ENCODE measurements around the gene BIN1.
"Not testable (repeated sequence)": the region's sequence is repeated elsewhere in the genome, so short reads cannot be mapped to it uniquely, and the experiment has no call there.

BIN1 gene

DNA sequence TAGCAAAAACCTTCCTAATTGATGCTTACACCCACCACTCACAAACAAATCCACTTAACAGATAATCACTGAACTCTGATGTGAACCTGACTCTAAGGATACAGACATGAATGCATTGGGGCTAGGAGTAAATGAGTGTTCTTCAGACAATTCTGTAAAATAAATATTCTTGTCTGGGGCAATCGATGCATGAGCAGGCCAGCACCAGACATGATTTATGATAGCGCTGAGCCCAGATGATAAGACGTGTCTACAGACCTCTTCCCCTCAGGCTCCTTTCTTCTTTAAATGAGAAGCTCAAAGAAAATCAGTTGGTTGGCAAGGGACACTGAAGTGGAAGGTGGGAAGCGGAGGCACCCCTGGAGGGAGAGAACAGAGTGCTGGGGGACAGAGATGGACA is 27.3 kb upstream of the BIN1 start:
- H3K4me1 ChIP-seq (ENCODE audit: control insufficient read depth, insufficient read depth, low read length, poor library complexity, severe bottlenecking) = no peaks in the 10 kb centered on the region
- no peak overlapping the region for H3K27ac ChIP-seq (ENCODE audit: low read depth, low read length, severe bottlenecking)
- no peak overlapping the region for H3K4me3 ChIP-seq (ENCODE audit: extremely low read depth, insufficient read depth, low read length, poor library complexity, severe bottlenecking)
- no peaks in the 10 kb centered on the region for H3K36me3 ChIP-seq (ENCODE audit: control insufficient read depth, insufficient read depth, low read length)
- WGBS, 2 experiments (ENCODE audit: insufficient coverage in 2 of 2) = 92 to 96% methylated on average over 2 to 3 of the region's 4 CpGs
- peaks cover 5% of the 10 kb centered on the region for H3K9me3 ChIP-seq (ENCODE audit: control insufficient read depth, low read length)

DNA sequence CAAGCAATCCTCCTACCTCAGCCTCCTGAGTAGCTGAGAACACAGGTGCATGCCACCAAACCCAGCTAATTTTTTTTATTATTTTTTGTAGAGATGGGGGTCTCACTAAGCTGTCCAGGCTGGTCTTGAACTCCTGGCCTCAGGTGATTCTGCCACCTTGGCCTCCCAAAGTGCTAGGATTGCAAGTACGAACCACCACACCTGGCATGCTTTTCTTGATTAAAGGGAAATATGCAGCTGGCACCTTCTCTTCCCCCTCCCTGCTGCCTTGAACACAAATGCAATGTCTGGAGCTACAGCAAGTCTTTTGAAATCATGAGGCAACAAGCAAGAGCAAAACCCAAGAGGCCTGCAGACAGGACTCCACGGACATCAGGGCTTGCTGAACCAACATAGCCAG is 26.8 kb upstream of the BIN1 start:
- Histone ChIP-seq H3K9me3 (ENCODE audit: control insufficient read depth, low read length) (peaks cover 3% of the 10 kb centered on the region), H3K4me3 (ENCODE audit: extremely low read depth, insufficient read depth, low read length, poor library complexity, severe bottlenecking) (no peak overlapping the region), H3K36me3 (ENCODE audit: control insufficient read depth, insufficient read depth, low read length) (no peaks in the 10 kb centered on the region), H3K4me1 (ENCODE audit: control insufficient read depth, insufficient read depth, low read length, poor library complexity, severe bottlenecking) (no peaks in the 10 kb centered on the region), H3K27ac (ENCODE audit: low read depth, low read length, severe bottlenecking) (no peak overlapping the region)
- 82 to 100% methylated on average over 1 to 2 of the region's 2 CpGs for WGBS, 2 experiments (ENCODE audit: insufficient coverage in 2 of 2)

DNA sequence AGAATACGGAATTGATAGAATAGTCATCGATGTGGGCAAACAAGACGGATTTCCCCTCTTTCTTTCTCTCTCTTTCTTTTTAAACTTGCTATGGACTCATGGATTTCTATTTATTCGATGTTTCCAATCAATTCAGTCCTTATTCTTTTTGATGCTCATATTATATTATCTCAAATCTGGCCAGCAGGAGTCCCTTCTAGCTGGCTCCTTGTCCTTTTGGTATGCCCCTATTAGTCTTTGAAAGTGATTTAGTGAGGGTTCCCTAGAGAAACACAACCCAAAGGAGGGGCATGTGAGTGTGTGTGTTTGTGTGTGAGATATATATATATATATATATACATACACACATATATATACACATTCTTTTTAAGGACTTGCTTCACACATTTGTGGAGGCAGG is 23.5 kb upstream of the BIN1 start:
- H3K4me3 ChIP-seq (ENCODE audit: extremely low read depth, insufficient read depth, low read length, poor library complexity, severe bottlenecking) = no peak overlapping the region
- H3K4me1 ChIP-seq (ENCODE audit: control insufficient read depth, insufficient read depth, low read length, poor library complexity, severe bottlenecking) = no peaks in the 10 kb centered on the region
- H3K9me3 ChIP-seq (ENCODE audit: control insufficient read depth, low read length) = no peaks in the 10 kb centered on the region
- 77 to 90% methylated on average over 3 to 4 of the region's 4 CpGs for WGBS, 2 experiments (ENCODE audit: insufficient coverage in 2 of 2)
- H3K36me3 ChIP-seq (ENCODE audit: control insufficient read depth, insufficient read depth, low read length) = no peaks in the 10 kb centered on the region
- H3K27ac ChIP-seq (ENCODE audit: low read depth, low read length, severe bottlenecking) = no peak overlapping the region

GRCh38 chr2:127129937-127130336 is 23.0 kb upstream of the BIN1 start:
- 92 to 94% methylated on average over 9 to 11 of the region's 11 CpGs for WGBS, 2 experiments (ENCODE audit: insufficient coverage in 2 of 2)
- Histone ChIP-seq H3K36me3 (ENCODE audit: control insufficient read depth, insufficient read depth, low read length) (no peaks in the 10 kb centered on the region), H3K4me1 (ENCODE audit: control insufficient read depth, insufficient read depth, low read length, poor library complexity, severe bottlenecking) (no peaks in the 10 kb centered on the region), H3K9me3 (ENCODE audit: control insufficient read depth, low read length) (no peaks in the 10 kb centered on the region), H3K4me3 (ENCODE audit: extremely low read depth, insufficient read depth, low read length, poor library complexity, severe bottlenecking) (no peak overlapping the region), H3K27ac (ENCODE audit: low read depth, low read length, severe bottlenecking) (no peak overlapping the region)

GRCh38 chr2:127128445-127128904 is 21.5 kb upstream of the BIN1 start:
- 48 to 51% methylated on average over 6 to 7 of the region's 8 CpGs for WGBS, 2 experiments (ENCODE audit: insufficient coverage in 2 of 2)
- Histone ChIP-seq H3K27ac (ENCODE audit: low read depth, low read length, severe bottlenecking) (no peak overlapping the region), H3K4me3 (ENCODE audit: extremely low read depth, insufficient read depth, low read length, poor library complexity, severe bottlenecking) (no peak overlapping the region), H3K4me1 (ENCODE audit: control insufficient read depth, insufficient read depth, low read length, poor library complexity, severe bottlenecking) (no peaks in the 10 kb centered on the region), H3K36me3 (ENCODE audit: control insufficient read depth, insufficient read depth, low read length) (no peaks in the 10 kb centered on the region), H3K9me3 (ENCODE audit: control insufficient read depth, low read length) (peaks cover 10% of the 10 kb centered on the region)

GRCh38 chr2:127125821-127126220 is 18.9 kb upstream of the BIN1 start:
- Histone ChIP-seq H3K4me1 (ENCODE audit: control insufficient read depth, insufficient read depth, low read length, poor library complexity, severe bottlenecking) (no peaks in the 10 kb centered on the region), H3K4me3 (ENCODE audit: extremely low read depth, insufficient read depth, low read length, poor library complexity, severe bottlenecking) (no peak overlapping the region), H3K36me3 (ENCODE audit: control insufficient read depth, insufficient read depth, low read length) (no peaks in the 10 kb centered on the region), H3K9me3 (ENCODE audit: control insufficient read depth, low read length) (peaks cover 28% of the 10 kb centered on the region), H3K27ac (ENCODE audit: low read depth, low read length, severe bottlenecking) (no peak overlapping the region)
- WGBS, 2 experiments (ENCODE audit: insufficient coverage in 2 of 2) = no CpG with 5 or more reads among the region's 1 CpG

- Histone ChIP-seq H3K4me3 (ENCODE audit: extremely low read depth, insufficient read depth, low read length, poor library complexity, severe bottlenecking) (no peak overlapping the region), H3K36me3 (ENCODE audit: control insufficient read depth, insufficient read depth, low read length) (no peaks in the 10 kb centered on the region), H3K27ac (ENCODE audit: low read depth, low read length, severe bottlenecking) (no peak overlapping the region), H3K9me3 (ENCODE audit: control insufficient read depth, low read length) (peaks cover 31% of the 10 kb centered on the region), H3K4me1 (ENCODE audit: control insufficient read depth, insufficient read depth, low read length, poor library complexity, severe bottlenecking) (no peaks in the 10 kb centered on the region)
- WGBS, 2 experiments (ENCODE audit: insufficient coverage in 2 of 2) = 91 to 98% methylated on average over 8 of the region's 8 CpGs
These were observed 17.5 kb upstream of the BIN1 start for GRCh38 chr2:127124426-127124825.

DNA sequence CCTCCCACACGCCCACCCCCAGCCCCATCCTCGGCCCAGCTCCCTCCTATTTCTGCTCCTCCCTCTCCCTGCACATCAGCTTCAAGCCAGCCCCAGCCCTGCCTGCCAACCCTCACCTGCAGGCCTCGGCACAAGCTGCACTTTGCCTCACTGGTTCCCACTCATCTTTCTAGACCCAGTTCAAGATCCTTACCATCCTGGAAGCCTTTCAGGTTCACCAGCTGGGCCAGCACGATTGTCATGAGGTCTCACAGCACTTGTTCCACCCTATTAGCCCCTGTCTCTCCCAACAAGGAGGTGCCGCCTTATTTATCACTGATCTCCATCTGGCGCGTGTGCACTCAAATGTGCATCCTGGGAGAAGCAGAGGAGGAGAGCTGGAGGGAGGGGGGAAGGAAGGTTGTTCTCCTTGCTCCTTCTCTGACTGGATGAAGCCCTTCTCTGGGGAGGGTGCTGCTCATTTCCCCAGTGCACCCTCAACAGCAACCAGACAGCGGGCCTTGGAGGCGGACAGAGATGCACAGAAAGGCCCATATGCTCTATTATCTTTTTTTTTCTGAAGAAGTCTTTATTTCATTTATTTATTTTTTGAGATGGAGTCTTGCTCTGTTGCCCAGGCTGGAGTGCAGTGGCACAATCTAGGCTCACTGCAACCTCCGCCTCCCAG is 15.5 kb upstream of the BIN1 start:
- Histone ChIP-seq H3K27ac (ENCODE audit: low read depth, low read length, severe bottlenecking) (no peak overlapping the region), H3K4me1 (ENCODE audit: control insufficient read depth, insufficient read depth, low read length, poor library complexity, severe bottlenecking) (no peaks in the 10 kb centered on the region), H3K9me3 (ENCODE audit: control insufficient read depth, low read length) (peaks cover 31% of the 10 kb centered on the region), H3K36me3 (ENCODE audit: control insufficient read depth, insufficient read depth, low read length) (no peaks in the 10 kb centered on the region), H3K4me3 (ENCODE audit: extremely low read depth, insufficient read depth, low read length, poor library complexity, severe bottlenecking) (no peak overlapping the region)
- WGBS, 2 experiments (ENCODE audit: insufficient coverage in 2 of 2) = 70 to 89% methylated on average over 2 to 5 of the region's 10 CpGs

GRCh38 chr2:127121776-127122176 is 14.8 kb upstream of the BIN1 start:
- no peaks in the 10 kb centered on the region for H3K36me3 ChIP-seq (ENCODE audit: control insufficient read depth, insufficient read depth, low read length)
- H3K9me3 ChIP-seq (ENCODE audit: control insufficient read depth, low read length) = peaks cover 31% of the 10 kb centered on the region
- H3K4me3 ChIP-seq (ENCODE audit: extremely low read depth, insufficient read depth, low read length, poor library complexity, severe bottlenecking) = no peak overlapping the region
- no peak overlapping the region for H3K27ac ChIP-seq (ENCODE audit: low read depth, low read length, severe bottlenecking)
- WGBS, 2 experiments (ENCODE audit: insufficient coverage in 2 of 2) = 84 to 86% methylated on average over 6 to 7 of the region's 7 CpGs
- H3K4me1 ChIP-seq (ENCODE audit: control insufficient read depth, insufficient read depth, low read length, poor library complexity, severe bottlenecking) = no peaks in the 10 kb centered on the region

- H3K9me3 ChIP-seq (ENCODE audit: control insufficient read depth, low read length) = peaks cover 31% of the 10 kb centered on the region
- H3K36me3 ChIP-seq (ENCODE audit: control insufficient read depth, insufficient read depth, low read length) = no peaks in the 10 kb centered on the region
- no peak overlapping the region for H3K4me3 ChIP-seq (ENCODE audit: extremely low read depth, insufficient read depth, low read length, poor library complexity, severe bottlenecking)
- no peaks in the 10 kb centered on the region for H3K4me1 ChIP-seq (ENCODE audit: control insufficient read depth, insufficient read depth, low read length, poor library complexity, severe bottlenecking)
- no peak overlapping the region for H3K27ac ChIP-seq (ENCODE audit: low read depth, low read length, severe bottlenecking)
- 90% methylated on average over 1 of the region's 1 CpG for WGBS, 2 experiments (ENCODE audit: insufficient coverage in 2 of 2)
These were observed 14.4 kb upstream of the BIN1 start for GRCh38 chr2:127121353-127121752.

- not testable (repeated sequence) for H3K4me1 ChIP-seq (ENCODE audit: control insufficient read depth, insufficient read depth, low read length, poor library complexity, severe bottlenecking); H3K27ac ChIP-seq (ENCODE audit: low read depth, low read length, severe bottlenecking); H3K4me3 ChIP-seq (ENCODE audit: extremely low read depth, insufficient read depth, low read length, poor library complexity, severe bottlenecking); H3K36me3 ChIP-seq (ENCODE audit: control insufficient read depth, insufficient read depth, low read length)
- peaks cover 31% of the 10 kb centered on the region for H3K9me3 ChIP-seq (ENCODE audit: control insufficient read depth, low read length)
- WGBS, 2 experiments (ENCODE audit: insufficient coverage in 2 of 2) = 92 to 95% methylated on average over 15 to 17 of the region's 20 CpGs
These were observed 13.5 kb upstream of the BIN1 start for GRCh38 chr2:127120408-127120807.
